Ascending aorta (tissue), 2 donors: ENCODE measurements around the gene PCDH1. TPM values are rescaled to one million over a fixed set of nuclear protein-coding genes. Genes with fewer than 3 reads are reported as not detected.

Experiments
- DNase-seq, 2 donors: peaks; one replicate each; pipeline ENCODE4 v3.0.0-alpha.2; 2019; ENCODE audit warnings: low spot score in 2 of 2
- H3K27ac ChIP-seq, 2 donors: fragments of 200-600 bp; sonication (generic); one replicate each; pipeline ENCODE4 v1.5.1; 2016 to 2017; ENCODE audit warnings: mild to moderate bottlenecking in 1 of 2
- H3K27me3 ChIP-seq: fragments of 200-600 bp; sonication (generic); one replicate; pipeline ENCODE4 v1.5.1; 2017
- H3K36me3 ChIP-seq, 2 donors: fragments of 200-600 bp; sonication (generic); one replicate each; pipeline ENCODE4 v1.5.1; 2016
- H3K4me1 ChIP-seq, 2 donors: fragments of 200-600 bp; sonication (generic); one replicate each; pipeline ENCODE4 v1.5.1; 2016 to 2017; ENCODE audit warnings: mild to moderate bottlenecking in 1 of 2
- H3K4me3 ChIP-seq, 2 donors: fragments of 200-600 bp; sonication (generic); one replicate each; pipeline ENCODE4 v1.5.1; 2016 to 2017; ENCODE audit warnings: mild to moderate bottlenecking in 1 of 2
- H3K9me3 ChIP-seq, 2 donors: fragments of 200-600 bp; sonication (generic); one replicate each; pipeline ENCODE4 v1.5.1; 2016
- CTCF ChIP-seq, 3 experiments: fragments of 200-600 bp in 2 of 3; fragments of 450-650 bp in 1 of 3; sonication (generic) in 2 of 3; IDR thresholded peaks; one replicate each; pipeline ENCODE4 v1.5.1; 2016 to 2019; ENCODE audit warnings: antibody characterized with exemption in 3 of 3, mild to moderate bottlenecking in 1 of 3, moderate library complexity in 1 of 3
- intact Hi-C: fragments of 100-400 bp; cut with DNase I; formaldehyde crosslinking; loops from one replicate; pipeline ENCODE4 v1.15.1; 2023
- total RNA-seq: library from RNA; depleted of rRNA; stranded (reverse); fragments of >200 nt; gene quantifications from one replicate; pipeline ENCODE4 v1.1.0, GENCODE V29; 2016

PCDH1 gene
- total RNA-seq, 1 donor from 2014 or later = 165 TPM

GRCh38 chr5:141856037-141856790, 22.0 kb downstream of the PCDH1 start:
- no peak for DNase-seq
- Histone ChIP-seq H3K27me3 (no peaks in the 10 kb centered on the region), H3K36me3 (no peaks in the 10 kb centered on the region), H3K9me3 (no peaks in the 10 kb centered on the region), H3K4me3 (no peak overlapping the region), H3K4me1 (no peaks in the 10 kb centered on the region), H3K27ac (no peak overlapping the region)
- intact Hi-C loops = no loop called here
- no peak for TF ChIP-seq CTCF (IDR thresholded peaks at IDR 0.05)

GRCh38 chr5:141855265-141856036, 22.8 kb downstream of the PCDH1 start:
- no peaks in the 10 kb centered on the region for H3K36me3 ChIP-seq
- no peak overlapping the region for H3K4me3 ChIP-seq
- H3K27me3 ChIP-seq = no peaks in the 10 kb centered on the region
- no peak for TF ChIP-seq CTCF (IDR thresholded peaks at IDR 0.05)
- peaks cover 0 to 4% of the 10 kb centered on the region in 2 donors for H3K4me1 ChIP-seq
- intact Hi-C loops = no loop called here
- H3K27ac ChIP-seq = no peak overlapping the region
- DNase-seq = no peak
- no peaks in the 10 kb centered on the region for H3K9me3 ChIP-seq

DNA sequence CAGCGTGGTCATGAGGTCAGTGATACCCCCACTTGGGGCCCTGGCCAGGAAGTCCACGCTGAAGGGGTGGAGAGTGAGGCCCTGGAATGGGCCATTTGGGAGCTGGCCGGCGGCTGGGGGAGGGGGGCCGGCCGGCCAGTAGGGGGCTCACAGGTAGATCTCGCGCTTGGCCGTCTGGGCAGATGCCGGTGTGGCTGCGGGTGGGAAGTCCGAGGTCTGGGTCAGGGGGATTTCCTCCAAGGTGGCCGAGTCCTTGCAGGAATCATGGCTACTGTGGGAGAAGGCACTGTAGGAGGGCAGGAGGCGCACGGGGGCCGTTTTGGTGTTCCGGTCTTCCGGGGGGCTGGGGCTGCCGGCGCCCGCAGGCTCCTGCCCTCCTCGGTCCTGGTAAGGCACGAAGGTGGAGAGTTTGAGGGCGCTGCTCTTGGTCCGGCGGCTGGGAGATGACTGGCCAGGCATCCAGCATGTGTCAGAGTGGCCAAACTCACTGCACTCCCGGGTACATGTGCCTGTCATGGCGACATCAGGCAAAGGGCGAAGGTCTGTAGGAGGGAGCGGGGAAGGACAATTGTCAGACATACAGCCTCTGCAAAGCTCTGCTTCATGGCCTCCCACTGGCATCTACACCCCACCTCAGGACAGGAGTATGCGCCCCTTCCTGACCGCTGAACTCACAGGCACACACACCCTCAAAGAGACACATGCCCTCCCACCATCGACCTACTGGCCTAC, 24.1 kb downstream of the PCDH1 start:
- Histone ChIP-seq H3K27ac (no peak overlapping the region), H3K36me3 (no peaks in the 10 kb centered on the region), H3K4me3 (no peak overlapping the region), H3K9me3 (no peaks in the 10 kb centered on the region), H3K4me1 (peaks cover 0 to 4% of the 10 kb centered on the region in 2 donors), H3K27me3 (no peaks in the 10 kb centered on the region)
- DNase-seq = no peak
- no peak for TF ChIP-seq CTCF (IDR thresholded peaks at IDR 0.05)
- intact Hi-C loops = no loop called here

- Histone ChIP-seq H3K4me1 (peaks cover 0 to 8% of the 10 kb centered on the region in 2 donors), H3K27me3 (no peaks in the 10 kb centered on the region), H3K4me3 (no peak overlapping the region), H3K27ac (no peak overlapping the region), H3K36me3 (no peaks in the 10 kb centered on the region), H3K9me3 (no peaks in the 10 kb centered on the region)
- intact Hi-C loops = no loop called here
- DNase-seq = no peak
- no peak for TF ChIP-seq CTCF (IDR thresholded peaks at IDR 0.05)
These were observed 25.8 kb downstream of the PCDH1 start for GRCh38 chr5:141852448-141852847.

DNA sequence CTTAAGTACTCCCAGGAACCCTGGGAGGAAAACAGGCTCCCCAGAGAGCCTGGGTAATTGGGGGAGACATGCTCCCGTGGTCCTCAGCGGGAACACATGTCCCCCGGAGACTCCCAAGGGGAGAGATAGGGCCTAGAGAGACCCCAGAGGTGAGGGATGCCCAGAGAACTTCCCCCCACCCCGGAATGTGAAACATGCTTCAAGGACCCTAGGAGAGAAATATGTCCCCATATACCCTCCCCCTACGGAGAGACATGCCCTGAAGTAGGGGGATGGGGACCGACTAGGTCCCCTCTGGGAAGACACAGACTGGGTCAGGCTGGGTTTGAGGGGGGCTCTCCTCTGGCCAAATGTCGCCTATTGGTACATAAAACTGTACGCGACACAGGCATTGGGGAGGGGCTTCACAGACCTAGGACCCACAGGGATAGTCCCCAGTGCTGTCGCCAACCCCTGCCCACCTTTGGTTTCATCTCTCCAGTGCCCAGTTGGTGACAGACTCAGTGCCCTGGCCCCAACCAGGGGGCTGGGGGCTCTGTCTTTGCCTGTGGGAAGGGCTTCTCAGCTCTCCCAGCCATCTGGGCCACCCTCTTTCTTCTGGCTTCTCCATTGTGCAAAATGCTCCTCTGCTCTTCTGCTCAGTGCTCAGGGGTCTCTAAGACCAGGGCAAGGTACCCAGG, 26.9 kb downstream of the PCDH1 start:
- H3K4me1 ChIP-seq = peaks cover 0 to 8% of the 10 kb centered on the region in 2 donors
- no peak for TF ChIP-seq CTCF (IDR thresholded peaks at IDR 0.05)
- H3K4me3 ChIP-seq = peak overlapping the region in 1 of 2 donors; percentile 74
- no peaks in the 10 kb centered on the region for H3K27me3 ChIP-seq
- intact Hi-C loops = no loop called here
- H3K27ac ChIP-seq = peak overlapping the region; percentile 85 to 88
- no peaks in the 10 kb centered on the region for H3K9me3 ChIP-seq
- no peaks in the 10 kb centered on the region for H3K36me3 ChIP-seq
- no peak for DNase-seq
